GM19239 (cell line): ENCODE measurements around the gene NDUFV2.

Experiments
- DNase-seq: peaks from one replicate; pipeline ENCODE4 v3.0.0; 2011; ENCODE audit warnings: low spot score; ENCODE audit not compliant: insufficient read length
- FAIRE-seq: peaks from 2 replicates; lab custom pipeline; 2011; peaks lifted over from hg19 to GRCh38; lab: Jason Lieb, UNC

The NDUFV2 gene

GRCh38 chr18:9102508-9103375 lies at the start of gene NDUFV2:
Gene NDUFV2, plus strand, starts transcription at chr18:9102699. Its CDS starts 45 bp downstream, at chr18:9102744.
- peak; percentile 92 for FAIRE-seq
- peak; percentile 74 for DNase-seq

GRCh38 chr18:9053814-9054213 lies 48.7 kb upstream of the NDUFV2 start:
- no peak for FAIRE-seq
- no peak for DNase-seq

- FAIRE-seq, result peak; percentile 28
- no peak for DNase-seq
These were observed 47.3 kb upstream of the NDUFV2 start for GRCh38 chr18:9055185-9055584.

- no peak for FAIRE-seq
- DNase-seq, result no peak
These were observed 46.9 kb upstream of the NDUFV2 start for GRCh38 chr18:9055626-9056025.

- FAIRE-seq (peak; percentile 42), DNase-seq (no peak)
These were observed 44.9 kb upstream of the NDUFV2 start for GRCh38 chr18:9057646-9058045.

- FAIRE-seq, result no peak
- no peak for DNase-seq
These were observed 44.1 kb upstream of the NDUFV2 start for GRCh38 chr18:9058406-9058805.

- FAIRE-seq (no peak), DNase-seq (no peak)
These were observed 40.1 kb upstream of the NDUFV2 start for GRCh38 chr18:9062418-9062751.

- FAIRE-seq (no peak), DNase-seq (no peak)
These were observed 36.6 kb upstream of the NDUFV2 start for GRCh38 chr18:9065864-9066263.

- DNase-seq (no peak), FAIRE-seq (no peak)
These were observed 36.1 kb upstream of the NDUFV2 start for GRCh38 chr18:9066358-9066757.

GRCh38 chr18:9066817-9067306 lies 35.6 kb upstream of the NDUFV2 start:
- DNase-seq, result peak; percentile 54
- FAIRE-seq, result peak; percentile 96

- DNase-seq (no peak), FAIRE-seq (no peak)
These were observed 34.7 kb upstream of the NDUFV2 start for GRCh38 chr18:9067823-9068222.

GRCh38 chr18:9068346-9068745 lies 34.2 kb upstream of the NDUFV2 start:
- FAIRE-seq, result peak; percentile 48

GRCh38 chr18:9069601-9070000 lies 32.9 kb upstream of the NDUFV2 start:
- DNase-seq, result no peak
- peak; percentile 93 for FAIRE-seq

More at GRCh38 chr18:9068346-9068745, 34.2 kb upstream of the NDUFV2 start:
- no peak for DNase-seq

GRCh38 chr18:9070212-9070611 lies 32.3 kb upstream of the NDUFV2 start:
- DNase-seq, result no peak
- FAIRE-seq, result no peak

- no peak for DNase-seq
- no peak for FAIRE-seq
These were observed 22.5 kb upstream of the NDUFV2 start for GRCh38 chr18:9079818-9080528.

GRCh38 chr18:9081940-9082339 lies 20.6 kb upstream of the NDUFV2 start:
- DNase-seq (no peak), FAIRE-seq (no peak)

GRCh38 chr18:9082711-9083510 lies 19.6 kb upstream of the NDUFV2 start:
- FAIRE-seq (peak; percentile 96), DNase-seq (no peak)

GRCh38 chr18:9086015-9086414 lies 16.5 kb upstream of the NDUFV2 start:
- DNase-seq (no peak), FAIRE-seq (no peak)

GRCh38 chr18:9086624-9087023 lies 15.9 kb upstream of the NDUFV2 start:
- no peak for DNase-seq
- FAIRE-seq, result no peak

- no peak for FAIRE-seq
- DNase-seq, result no peak
These were observed 15.4 kb upstream of the NDUFV2 start for GRCh38 chr18:9087144-9087543.
